D721Med (cell line): Measurements from ENCODE around the gene BCAP29.

Experiments used
- DNase-seq: peaks from one replicate; pipeline ENCODE4 v3.0.0; 2011; ENCODE audit warnings: low spot score; ENCODE audit not compliant: insufficient read length
- FAIRE-seq: peaks from 2 replicates; lab custom pipeline; 2011; peaks lifted over from hg19 to GRCh38; lab: Jason Lieb, UNC
- CTCF ChIP-seq: IDR thresholded peaks from 2 replicates; pipeline ENCODE4 v1.5.1; 2012; ENCODE audit warnings: mild to moderate bottlenecking, control low read depth; ENCODE audit not compliant: insufficient read depth; ENCODE audit errors: missing control alignments

BCAP29 gene

GRCh38 chr7:107622429-107622828 is 42.4 kb downstream of the BCAP29 start:
- no peak for DNase-seq
- no peak for FAIRE-seq

GRCh38 chr7:107622894-107623293 is 42.8 kb downstream of the BCAP29 start:
- FAIRE-seq (no peak), DNase-seq (no peak)
- no peak for TF ChIP-seq CTCF

More at GRCh38 chr7:107622429-107622828, 42.4 kb downstream of the BCAP29 start:
- TF ChIP-seq CTCF: no peak

GRCh38 chr7:107627002-107627401 is 47.0 kb downstream of the BCAP29 start:
- DNase-seq (no peak), FAIRE-seq (no peak)
- TF ChIP-seq CTCF: no peak

GRCh38 chr7:107628461-107629064 is 48.5 kb downstream of the BCAP29 start:
- no peak for TF ChIP-seq CTCF
- DNase-seq (no peak), FAIRE-seq (no peak)

GRCh38 chr7:107630342-107630741 is 50.3 kb downstream of the BCAP29 start:
- DNase-seq (no peak), FAIRE-seq (no peak)
- TF ChIP-seq CTCF: no peak

GRCh38 chr7:107631588-107632491 is 51.8 kb downstream of the BCAP29 start:
- DNase-seq (no peak), FAIRE-seq (no peak)
- no peak for TF ChIP-seq CTCF

- FAIRE-seq (no peak), DNase-seq (no peak)
- TF ChIP-seq CTCF: no peak
These were observed 52.4 kb downstream of the BCAP29 start for GRCh38 chr7:107632492-107632865.
